Measurements from ENCODE around the gene STT3A. TPM values are rescaled to one million over a fixed set of nuclear protein-coding genes. Genes with fewer than 3 reads are reported as not detected.

Gene STT3A
- total RNA-seq, result 100 to 1,000 TPM; 121 to 132 TPM

DNA sequence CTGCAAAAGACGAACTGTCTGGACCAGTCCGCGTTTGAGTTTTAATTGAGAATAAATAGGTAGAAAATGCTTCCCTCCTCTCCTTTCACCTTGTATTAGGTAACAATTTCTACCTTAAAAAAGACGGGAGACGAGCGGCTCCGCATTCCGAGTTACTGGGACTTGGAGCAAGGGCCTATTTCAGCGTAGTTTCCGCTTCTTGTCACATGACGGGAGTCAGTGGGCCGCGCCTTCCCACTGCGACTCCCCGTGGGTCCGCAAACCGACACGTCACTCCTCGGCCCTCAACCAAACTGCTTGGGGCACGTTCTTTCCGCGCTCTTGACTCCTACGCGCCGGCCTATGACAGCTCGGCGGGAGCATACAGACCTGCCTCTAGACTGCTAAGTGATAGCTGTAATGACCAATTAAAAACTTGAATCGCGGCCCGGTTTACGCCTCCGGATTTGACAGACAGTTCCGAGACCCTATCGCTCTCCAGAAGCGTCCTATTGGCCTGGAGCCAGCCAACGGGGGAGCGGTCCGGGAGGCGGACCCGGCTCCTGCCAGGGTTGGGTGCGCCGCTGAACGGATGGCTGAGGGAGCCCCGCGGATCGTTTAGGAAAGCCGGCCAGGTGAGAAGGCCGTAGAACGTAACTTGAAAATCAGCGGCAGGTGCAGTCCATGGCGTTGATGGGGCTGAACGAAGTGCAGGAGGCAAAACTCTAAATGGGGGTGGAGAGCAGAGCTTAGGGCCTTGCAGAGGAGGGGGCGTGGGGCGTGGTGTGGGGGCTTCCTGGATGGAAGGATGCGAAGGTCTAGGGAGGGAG lies at the start of gene STT3A:
Gene STT3A, plus strand, starts transcription at position 548 of the 809 bp plus-strand sequence. CDS start 3,064 bp downstream, outside the sequence.
- Mint-ChIP-seq H3K27ac (peak within 1 kb of the TSS; percentile 95), H3K4me1 (ENCODE audit: low read depth) (peaks cover 44% of the 10 kb centered on the region), H3K27me3 (no peaks in the 10 kb centered on the region), H3K4me3 (peak within 1 kb of the TSS; percentile 94), H3K9me3 (no peaks in the 10 kb centered on the region), H3K36me3 (peaks cover 19% of the 10 kb centered on the region)
- CTCF ChIA-PET, result interaction anchor here (0.6 to 2.6 kb wide), 5 partner anchors 8 to 296 kb away, joined by 3 to 18 read pairs (median 4); partner anchors contain the start of genes CHEK1 and EI24
- POLR2A ChIA-PET, result interaction anchor here (0.8 to 5.3 kb wide), 8 partner anchors 16 to 310 kb away, joined by 3 to 72 read pairs (median 4); partner anchors contain the start of genes CHEK1, EI24, HYLS1 and PUS3
- intact Hi-C loops (cut with micrococcal nuclease), result loop anchor here (1.0 to 5.0 kb wide), 8 partner anchors 23 to 1850 kb away; partner anchors contain the start of genes CHEK1, EI24, FAM118B and FOXRED1
- DNase-seq, result peak; percentile 99

DNA sequence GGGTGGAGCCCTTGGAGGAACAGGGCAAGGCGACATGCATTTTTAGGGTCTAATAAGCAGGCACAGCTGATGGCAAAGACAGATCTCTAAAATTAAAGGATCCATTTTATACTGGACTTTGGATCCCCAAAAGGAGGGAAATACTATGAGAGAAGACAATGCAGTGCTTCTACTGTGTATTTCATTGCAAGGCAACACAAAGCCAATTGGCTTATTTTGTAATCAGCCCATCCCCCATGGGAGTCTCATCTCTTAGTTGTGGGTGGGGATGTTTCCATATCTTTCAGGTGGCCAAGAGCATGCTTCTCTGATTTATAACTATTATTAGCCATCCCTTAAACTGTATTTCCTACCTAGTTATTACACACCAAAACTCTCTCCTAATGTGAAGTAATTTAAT lies 41.9 kb upstream of the STT3A start:
- H3K36me3 Mint-ChIP-seq, result peaks cover 24% of the 10 kb centered on the region
- H3K27me3 Mint-ChIP-seq, result peaks cover 3% of the 10 kb centered on the region
- H3K9me3 Mint-ChIP-seq, result peaks cover 36% of the 10 kb centered on the region
- ChIA-PET CTCF (no interaction called here), POLR2A (no interaction called here)
- H3K4me3 Mint-ChIP-seq, result no peak overlapping the region
- no peak overlapping the region for H3K27ac Mint-ChIP-seq
- DNase-seq, result no peak
- intact Hi-C loops (cut with micrococcal nuclease), result no loop called here
- no peaks in the 10 kb centered on the region for H3K4me1 Mint-ChIP-seq (ENCODE audit: low read depth)

DNA sequence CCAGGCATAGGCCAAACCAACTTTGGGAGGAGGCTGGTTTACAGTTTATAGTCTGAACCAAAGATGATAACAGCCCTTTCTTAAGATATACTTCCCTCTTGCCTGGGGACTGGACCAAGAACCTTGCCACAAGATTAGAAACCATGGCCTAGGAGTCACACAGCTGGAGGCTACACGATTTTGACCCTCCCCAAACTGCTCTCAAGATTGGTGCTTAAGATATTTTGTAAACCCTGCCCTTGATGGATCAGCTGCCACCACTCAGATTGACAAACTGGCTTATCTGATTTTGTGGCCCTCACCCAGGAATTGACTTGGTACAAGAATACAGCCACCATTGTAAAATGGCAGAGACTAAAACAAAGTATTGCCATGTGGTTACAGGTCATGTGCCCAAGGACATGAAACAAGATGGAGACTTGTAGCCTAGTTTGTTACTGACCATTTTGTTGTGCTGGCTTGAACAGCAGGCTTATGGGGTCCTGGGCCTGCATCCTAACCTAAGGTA lies 40.8 kb upstream of the STT3A start:
- H3K27ac Mint-ChIP-seq, result no peak overlapping the region
- ChIA-PET POLR2A (no interaction called here), CTCF (interaction anchor here (1.2 kb wide), 1 partner anchor 18 kb away, joined by 3 read pairs; no protein-coding TSS in a partner anchor)
- intact Hi-C loops (cut with micrococcal nuclease), result no loop called here
- H3K36me3 Mint-ChIP-seq, result peaks cover 28% of the 10 kb centered on the region
- H3K27me3 Mint-ChIP-seq, result peaks cover 3% of the 10 kb centered on the region
- no peak overlapping the region for H3K4me3 Mint-ChIP-seq
- peaks cover 37% of the 10 kb centered on the region for H3K9me3 Mint-ChIP-seq
- no peaks in the 10 kb centered on the region for H3K4me1 Mint-ChIP-seq (ENCODE audit: low read depth)
- DNase-seq, result no peak

DNA sequence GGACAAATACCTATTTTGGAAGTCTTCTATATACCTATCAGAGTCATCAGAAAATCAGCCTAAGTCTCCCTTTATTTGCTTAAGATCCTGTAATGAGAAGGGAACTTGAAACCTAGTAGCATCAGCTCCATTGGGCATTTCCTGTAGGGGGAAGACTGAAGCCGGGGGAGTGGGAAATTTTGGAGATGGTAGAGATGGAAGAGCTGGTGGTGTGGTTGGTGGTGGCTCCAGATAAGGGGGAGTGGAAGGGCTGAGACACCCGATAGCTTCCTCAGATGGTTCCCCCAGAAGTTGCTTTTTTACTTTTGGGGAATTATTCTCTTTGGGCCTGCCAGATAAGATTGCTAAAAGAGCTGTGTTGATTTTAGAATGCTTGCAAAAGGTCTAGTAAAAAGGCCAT lies 39.7 kb upstream of the STT3A start:
- Mint-ChIP-seq H3K36me3 (peaks cover 28% of the 10 kb centered on the region), H3K27ac (no peak overlapping the region), H3K4me3 (no peak overlapping the region), H3K4me1 (ENCODE audit: low read depth) (no peaks in the 10 kb centered on the region), H3K27me3 (peaks cover 3% of the 10 kb centered on the region), H3K9me3 (peaks cover 37% of the 10 kb centered on the region)
- ChIA-PET POLR2A (no interaction called here), CTCF (no interaction called here)
- intact Hi-C loops (cut with micrococcal nuclease), result no loop called here
- DNase-seq, result no peak

DNA sequence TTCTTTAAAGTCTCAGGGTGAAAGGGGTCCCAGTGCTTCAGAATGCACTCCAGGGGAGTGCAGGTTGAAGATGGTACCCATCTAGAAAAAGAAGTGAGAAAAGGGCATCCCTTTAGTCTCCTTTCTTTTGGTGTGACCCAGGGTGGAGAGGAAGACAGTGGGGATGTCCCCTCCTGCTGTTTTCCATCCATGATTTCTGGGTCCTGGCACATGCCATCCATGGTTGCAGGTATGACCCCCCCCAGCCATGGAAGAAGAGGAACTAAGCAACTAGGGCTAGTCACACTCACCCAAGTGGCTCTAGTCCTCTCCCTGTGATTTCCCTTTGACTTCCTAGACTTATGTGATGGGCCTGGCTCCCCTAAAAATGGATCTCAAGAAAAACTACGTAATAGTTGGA lies 39.3 kb upstream of the STT3A start:
- ChIA-PET POLR2A (no interaction called here), CTCF (no interaction called here)
- H3K4me3 Mint-ChIP-seq, result no peak overlapping the region
- peaks cover 28% of the 10 kb centered on the region for H3K36me3 Mint-ChIP-seq
- H3K9me3 Mint-ChIP-seq, result peaks cover 37% of the 10 kb centered on the region
- H3K27ac Mint-ChIP-seq, result no peak overlapping the region
- H3K27me3 Mint-ChIP-seq, result peaks cover 3% of the 10 kb centered on the region
- no peak for DNase-seq
- no peaks in the 10 kb centered on the region for H3K4me1 Mint-ChIP-seq (ENCODE audit: low read depth)
- intact Hi-C loops (cut with micrococcal nuclease), result no loop called here

DNA sequence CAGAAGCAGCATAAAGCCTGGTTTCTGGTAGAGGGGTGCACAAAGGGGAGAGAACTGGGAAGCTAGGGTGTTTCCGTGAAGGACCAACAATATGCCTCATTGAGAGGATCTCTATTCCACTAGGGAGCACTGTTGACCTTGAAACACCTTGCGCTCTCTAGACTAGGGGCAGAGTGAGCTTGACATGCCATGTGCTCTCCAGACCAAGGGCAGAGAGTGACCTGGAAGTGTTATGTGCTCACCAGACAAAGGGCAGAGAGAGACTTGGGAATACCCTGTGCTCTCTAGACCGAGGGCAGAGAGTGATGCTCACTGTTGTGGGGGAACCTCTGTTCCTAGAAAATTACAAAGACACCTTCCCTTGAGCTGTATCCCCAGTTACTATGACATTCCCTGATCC lies 38.6 kb upstream of the STT3A start:
- ChIA-PET POLR2A (interaction anchor here (1.3 kb wide), 1 partner anchor 16 kb away, joined by 3 read pairs; no protein-coding TSS in a partner anchor), CTCF (no interaction called here)
- intact Hi-C loops (cut with micrococcal nuclease), result no loop called here
- Mint-ChIP-seq H3K36me3 (peaks cover 28% of the 10 kb centered on the region), H3K27ac (no peak overlapping the region), H3K4me1 (ENCODE audit: low read depth) (no peaks in the 10 kb centered on the region), H3K27me3 (peaks cover 3% of the 10 kb centered on the region), H3K4me3 (no peak overlapping the region), H3K9me3 (peaks cover 37% of the 10 kb centered on the region)
- DNase-seq, result no peak

DNA sequence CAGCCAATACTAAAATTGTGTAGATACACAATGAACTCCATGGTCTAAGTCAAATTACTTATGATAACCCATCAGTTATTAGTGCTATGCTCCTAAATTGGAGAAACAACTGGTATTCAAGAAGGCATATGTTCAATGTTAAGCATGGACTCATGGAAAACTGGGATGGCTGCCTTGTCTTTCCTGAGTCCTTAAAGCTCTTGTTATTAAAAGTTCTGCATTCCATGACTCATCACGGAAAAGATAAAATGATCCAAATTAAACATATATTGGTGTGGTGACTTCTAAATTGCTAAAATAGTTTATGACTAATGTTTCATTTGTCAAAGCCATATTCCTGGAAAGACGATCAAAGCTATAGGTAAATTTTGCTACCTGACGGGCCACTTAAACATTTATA lies 32.8 kb upstream of the STT3A start:
- no peak for DNase-seq
- Mint-ChIP-seq H3K36me3 (peaks cover 4% of the 10 kb centered on the region), H3K4me3 (no peak overlapping the region), H3K27ac (no peak overlapping the region), H3K4me1 (ENCODE audit: low read depth) (no peaks in the 10 kb centered on the region), H3K27me3 (peaks cover 2% of the 10 kb centered on the region), H3K9me3 (peaks cover 9% of the 10 kb centered on the region)
- ChIA-PET CTCF (no interaction called here), POLR2A (no interaction called here)
- intact Hi-C loops (cut with micrococcal nuclease), result no loop called here

DNA sequence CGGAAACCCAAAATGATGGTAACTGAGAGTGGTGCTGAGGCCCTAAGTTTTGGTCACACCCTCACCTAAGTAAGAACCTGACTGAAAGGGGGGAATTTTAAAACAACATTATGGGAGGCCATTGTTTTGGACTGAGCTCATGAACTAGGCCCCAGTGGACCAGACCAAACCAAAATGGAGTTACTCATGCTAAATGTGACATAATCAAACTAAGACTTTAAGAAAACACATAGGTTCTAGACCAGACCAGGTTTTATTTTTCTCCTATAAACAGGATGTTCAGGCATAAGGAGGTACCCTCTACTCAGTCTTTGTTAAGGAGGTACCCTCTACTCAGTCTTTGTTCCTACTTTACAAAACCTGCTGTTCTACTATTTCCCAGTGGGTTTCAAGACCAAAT lies 30.7 kb upstream of the STT3A start:
- no peak overlapping the region for H3K27ac Mint-ChIP-seq
- no peaks in the 10 kb centered on the region for H3K4me1 Mint-ChIP-seq (ENCODE audit: low read depth)
- no peak for DNase-seq
- intact Hi-C loops (cut with micrococcal nuclease), result no loop called here
- no peaks in the 10 kb centered on the region for H3K36me3 Mint-ChIP-seq
- no peaks in the 10 kb centered on the region for H3K9me3 Mint-ChIP-seq
- POLR2A ChIA-PET, result no interaction called here
- no peaks in the 10 kb centered on the region for H3K27me3 Mint-ChIP-seq
- no peak overlapping the region for H3K4me3 Mint-ChIP-seq
- CTCF ChIA-PET, result interaction anchor here (0.6 kb wide), 1 partner anchor 378 kb away, joined by 4 read pairs; no protein-coding TSS in a partner anchor

DNA sequence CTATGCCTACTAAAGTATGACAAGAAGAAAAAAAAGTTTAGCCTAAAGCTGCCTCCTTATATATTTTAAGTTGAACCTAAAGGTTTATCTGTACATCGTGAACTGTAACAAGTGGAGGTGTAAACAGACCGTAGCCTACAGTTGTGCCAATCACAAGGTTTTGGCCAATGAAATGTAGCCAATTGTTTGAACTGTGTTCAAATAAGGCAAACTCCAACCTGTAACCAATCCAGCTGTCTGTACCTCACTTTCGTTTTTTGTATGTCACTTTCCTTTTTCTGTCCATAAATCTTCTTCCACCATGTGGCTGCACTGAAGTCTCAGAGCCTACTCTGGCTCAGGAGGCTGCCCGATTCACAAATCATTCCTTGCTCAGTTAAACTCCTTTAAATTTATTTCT lies 30.2 kb upstream of the STT3A start:
- no peak overlapping the region for H3K27ac Mint-ChIP-seq
- no peaks in the 10 kb centered on the region for H3K36me3 Mint-ChIP-seq
- ChIA-PET POLR2A (no interaction called here), CTCF (no interaction called here)
- no peak for DNase-seq
- H3K4me1 Mint-ChIP-seq (ENCODE audit: low read depth), result no peaks in the 10 kb centered on the region
- intact Hi-C loops (cut with micrococcal nuclease), result no loop called here
- no peak overlapping the region for H3K4me3 Mint-ChIP-seq
- H3K9me3 Mint-ChIP-seq, result no peaks in the 10 kb centered on the region
- H3K27me3 Mint-ChIP-seq, result no peaks in the 10 kb centered on the region

DNA sequence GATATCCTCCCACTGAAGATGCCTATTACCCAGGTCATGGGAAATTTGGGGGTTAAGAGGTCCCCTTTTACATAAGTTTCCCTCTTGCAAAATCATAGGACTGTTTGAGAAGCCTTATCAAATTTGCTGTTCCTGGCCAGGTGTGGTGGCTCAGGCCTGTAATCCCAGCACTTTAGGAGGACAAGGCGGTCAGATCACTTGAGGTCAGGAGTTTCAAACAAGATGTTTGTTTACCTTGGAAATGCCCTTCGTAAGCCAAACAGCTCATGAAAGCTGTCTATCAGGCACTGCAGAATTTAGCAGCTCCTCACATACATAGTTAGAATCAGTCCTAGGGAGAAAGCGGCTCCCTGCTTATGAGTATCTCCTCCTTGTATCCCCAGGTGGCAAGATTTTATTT lies 28.3 kb upstream of the STT3A start:
- Mint-ChIP-seq H3K36me3 (no peaks in the 10 kb centered on the region), H3K27me3 (no peaks in the 10 kb centered on the region), H3K27ac (no peak overlapping the region), H3K9me3 (no peaks in the 10 kb centered on the region), H3K4me3 (no peak overlapping the region), H3K4me1 (ENCODE audit: low read depth) (peaks cover 2% of the 10 kb centered on the region)
- DNase-seq, result no peak
- POLR2A ChIA-PET, result no interaction called here
- intact Hi-C loops (cut with micrococcal nuclease), result no loop called here
- CTCF ChIA-PET, result no interaction called here

DNA sequence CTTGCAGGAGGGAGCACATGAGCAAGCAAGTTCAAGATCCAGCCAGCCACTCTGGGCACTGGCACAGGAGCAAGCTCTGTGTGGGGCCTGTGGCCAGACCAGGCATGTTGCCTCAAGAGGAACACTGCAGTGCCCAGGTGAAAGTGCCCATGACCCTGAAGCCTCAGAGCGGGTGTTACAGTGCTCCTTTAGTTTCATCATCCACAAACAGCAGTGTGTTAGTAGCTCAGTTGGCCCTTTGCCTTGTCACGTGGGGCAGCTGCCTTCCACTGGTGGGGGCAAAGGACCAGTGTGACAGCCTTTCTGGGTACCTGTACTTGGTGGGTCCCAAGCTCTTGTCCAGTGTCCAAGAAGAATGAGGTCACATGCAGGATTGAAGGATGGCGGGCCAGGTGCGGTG lies 26.4 kb upstream of the STT3A start:
- ChIA-PET CTCF (no interaction called here), POLR2A (no interaction called here)
- Mint-ChIP-seq H3K9me3 (no peaks in the 10 kb centered on the region), H3K27ac (no peak overlapping the region), H3K4me1 (ENCODE audit: low read depth) (peaks cover 14% of the 10 kb centered on the region), H3K4me3 (no peak overlapping the region), H3K27me3 (no peaks in the 10 kb centered on the region), H3K36me3 (peaks cover 2% of the 10 kb centered on the region)
- no peak for DNase-seq
- intact Hi-C loops (cut with micrococcal nuclease), result no loop called here

DNA sequence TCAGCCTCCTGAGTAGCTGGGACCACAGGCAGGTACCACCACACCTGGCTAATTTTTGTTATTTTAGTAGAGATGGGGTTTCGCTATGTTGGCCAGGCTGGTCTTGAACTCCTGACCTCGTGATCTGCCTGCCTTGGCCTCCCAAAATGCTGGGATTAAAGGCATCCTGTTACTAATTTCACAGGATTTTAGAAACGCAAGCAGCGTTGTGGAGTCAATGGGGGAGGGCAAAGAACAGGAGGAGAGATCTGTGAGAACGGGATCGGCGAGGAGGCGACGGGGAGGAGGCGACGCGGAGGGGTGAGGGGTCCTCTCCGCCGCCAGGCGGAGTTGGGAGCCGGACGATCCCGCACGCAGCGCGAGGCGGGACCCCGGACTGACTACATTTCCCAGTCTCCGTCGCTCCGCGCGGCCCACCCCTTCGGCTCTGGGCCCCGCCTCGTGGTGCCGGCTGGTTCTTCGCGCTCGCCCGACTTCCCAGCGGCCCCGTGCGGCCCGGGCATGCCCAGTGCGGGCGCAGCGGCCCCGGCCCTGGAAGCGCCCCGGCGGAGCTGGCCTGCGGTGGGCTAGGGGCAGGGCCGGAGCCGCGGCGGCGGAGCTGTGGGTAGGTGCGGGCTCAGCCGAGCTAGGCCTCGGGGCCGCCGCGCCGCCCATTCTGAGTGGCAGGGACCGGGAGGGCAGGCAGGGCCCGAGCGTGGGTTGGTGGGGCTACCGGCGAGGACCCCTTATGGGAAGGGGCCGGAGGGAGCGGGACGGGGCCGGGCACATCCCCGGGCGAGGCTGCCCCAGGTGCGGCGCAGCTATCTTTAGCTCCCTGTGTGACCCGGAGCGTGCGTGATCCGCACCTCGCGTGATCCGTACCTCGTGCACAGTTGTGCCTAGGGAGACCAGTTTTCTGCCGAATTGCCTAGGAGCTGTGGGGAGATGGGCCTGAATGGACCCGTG lies 23.4 kb upstream of the STT3A start, which contains the start of gene EI24:
Gene EI24, plus strand, starts transcription at position 508 of the 945 bp plus-strand sequence. CDS start 3,051 bp downstream, outside the sequence.
- ChIA-PET CTCF (interaction anchor here (0.8 to 1.6 kb wide), 12 partner anchors 13 to 807 kb away, joined by 3 to 18 read pairs (median 4); partner anchors contain the start of genes CHEK1, HYLS1, PUS3 and STT3A), POLR2A (interaction anchor here (1.1 to 3.8 kb wide), 8 partner anchors 9 to 946 kb away, joined by 3 to 72 read pairs (median 6); partner anchors contain the start of genes CHEK1, HYLS1, STT3A and TBRG1)
- H3K36me3 Mint-ChIP-seq, result peaks cover 16% of the 10 kb centered on the region
- H3K4me1 Mint-ChIP-seq (ENCODE audit: low read depth), result peaks cover 21% of the 10 kb centered on the region
- peak; percentile 93 for DNase-seq
- peak within 1 kb of the TSS; percentile 92 for H3K4me3 Mint-ChIP-seq
- H3K9me3 Mint-ChIP-seq, result no peaks in the 10 kb centered on the region
- intact Hi-C loops (cut with micrococcal nuclease), result loop anchor here (1.0 kb wide), 2 partner anchors 23 to 318 kb away; partner anchors contain the start of genes HYLS1 and STT3A
- H3K27me3 Mint-ChIP-seq, result no peaks in the 10 kb centered on the region
- H3K27ac Mint-ChIP-seq, result peak within 1 kb of the TSS; percentile 91
